CD4-positive, alpha-beta T cell (primary cell): ENCODE results near the gene PLK3. TPM values are rescaled to one million over a fixed set of nuclear protein-coding genes. Genes with fewer than 3 reads are reported as not detected.
"Not testable (repeated sequence)": the region's sequence is repeated elsewhere in the genome, so short reads cannot be mapped to it uniquely, and the experiment has no call there.

Source experiments
- ATAC-seq: fragments of 200-7000 bp; cut with Tn5 transposase; one replicate; pipeline ENCODE4 v1.10.0; 2022; ENCODE audit warnings: mild to moderate bottlenecking; ENCODE audit not compliant: poor library complexity
- CTCF ChIA-PET: fragments of 350-600 bp; sonication (Branson Sonifier 250); formaldehyde crosslinking; loops from one replicate; lab custom pipeline; 2021; ENCODE audit warnings: antibody characterized with exemption, inconsistent platforms; lab: Charles Lee
- POLR2A ChIA-PET: fragments of 350-600 bp; sonication (Branson Sonifier 250); formaldehyde crosslinking; loops from one replicate; lab custom pipeline; 2021; ENCODE audit warnings: antibody characterized with exemption, inconsistent platforms; lab: Charles Lee
- DNase-seq, 14 experiments: peaks; one replicate each; pipeline ENCODE4 v3.0.0-alpha.2; 2013 to 2020; ENCODE audit warnings: mixed read lengths in 2 of 14
- H3K27ac ChIP-seq, 2 donors: one replicate each; pipeline versions ENCODE4 v1.5.1 to v1.7.0; 2013; ENCODE audit warnings: low read length in 2 of 2, low read depth in 1 of 2, mild to moderate bottlenecking in 1 of 2
- H3K27me3 ChIP-seq, 2 experiments: 1 replicate in 1 of 2; 2 replicates in 1 of 2; pipeline versions ENCODE4 v1.6.1 to v1.7.0; 2013; ENCODE audit warnings: low read length in 2 of 2, control low read depth in 1 of 2, mild to moderate bottlenecking in 1 of 2, moderate library complexity in 1 of 2; ENCODE audit not compliant: insufficient read depth in 2 of 2, control insufficient read depth in 1 of 2
- H3K36me3 ChIP-seq: one replicate; pipeline ENCODE4 v1.6.1; 2013; ENCODE audit warnings: low read length, control low read depth; ENCODE audit not compliant: insufficient read depth
- H3K4me1 ChIP-seq: one replicate; pipeline ENCODE4 v1.6.1; 2013; ENCODE audit warnings: low read length, control low read depth; ENCODE audit not compliant: insufficient read depth
- H3K4me3 ChIP-seq: one replicate; pipeline ENCODE4 v1.5.1; 2013; ENCODE audit warnings: mild to moderate bottlenecking, low read length, moderate library complexity
- H3K9me3 ChIP-seq, 2 experiments: 1 replicate in 1 of 2; 2 replicates in 1 of 2; pipeline versions ENCODE4 v1.6.1 to v1.7.0; 2013; ENCODE audit warnings: low read length in 2 of 2, mild to moderate bottlenecking in 2 of 2, control low read depth in 1 of 2, moderate library complexity in 1 of 2; ENCODE audit not compliant: control insufficient read depth in 1 of 2, insufficient read depth in 1 of 2
- H3K27ac Mint-ChIP-seq: one replicate; pipeline ENCODE4 v1.8.0; 2020; ENCODE audit warnings: mixed read lengths
- H3K27me3 Mint-ChIP-seq: one replicate; pipeline ENCODE4 v1.8.0; 2021; ENCODE audit warnings: mixed read lengths
- H3K36me3 Mint-ChIP-seq: one replicate; pipeline ENCODE4 v1.8.0; 2021; ENCODE audit warnings: low read depth, mixed read lengths
- H3K4me1 Mint-ChIP-seq: one replicate; pipeline ENCODE4 v1.8.0; 2021; ENCODE audit warnings: low read depth, mixed read lengths
- H3K4me3 Mint-ChIP-seq: one replicate; pipeline ENCODE4 v1.8.0; 2020; ENCODE audit warnings: mild to moderate bottlenecking, mixed read lengths
- H3K9me3 Mint-ChIP-seq: one replicate; pipeline ENCODE4 v1.8.0; 2020; ENCODE audit warnings: mixed read lengths
- intact Hi-C, 2 experiments: fragments of 100-400 bp; cut with DNase I in 1 of 2; cut with micrococcal nuclease in 1 of 2; formaldehyde crosslinking; loops; one replicate each; pipeline versions ENCODE4 v1.15.1 to v1.9.0; 2023 to 2025; cut with DNase I, micrococcal nuclease
- total RNA-seq, 174 experiments: library from RNA in 2 of 174; stranded (reverse) in 2 of 174; gene quantifications; one replicate each; pipeline ENCODE4 v1.2.3 and lab custom pipeline; 2021 to 2026
- TF ChIP-seq, protein P1 (sequence below): fragments of 200-600 bp; IDR thresholded peaks from one replicate; pipeline ENCODE4 v1.8.0; 2022; ENCODE audit warnings: antibody characterized with exemption, mild to moderate bottlenecking

The PLK3 gene
- total RNA-seq, 2 experiments from 2014 or later: 794 TPM

- H3K36me3 Mint-ChIP-seq: no peaks in the 10 kb centered on the region
- Histone ChIP-seq H3K4me3 (no peak overlapping the region), H3K9me3 (no peaks in the 10 kb centered on the region), H3K27ac (no peak overlapping the region), H3K27me3 (no peaks in the 10 kb centered on the region), H3K4me1 (peaks cover 29% of the 10 kb centered on the region), H3K36me3 (no peaks in the 10 kb centered on the region)
- intact Hi-C loops: loop anchor here (1.0 to 10.0 kb wide), 5 partner anchors 14 to 606 kb away; partner anchors contain the start of genes BEST4 (in 1 of the 2) and DMAP1 (in 1 of the 2)
- H3K4me3 Mint-ChIP-seq: peak overlapping the region; percentile 94
- ChIA-PET POLR2A (interaction anchor here (1.0 to 12.2 kb wide), 12 partner anchors 8 to 865 kb away, joined by 3 to 599 read pairs (median 16); partner anchors contain the start of genes BEST4, BTBD19, DYNLT4 and GPBP1L1), CTCF (interaction anchor here (0.6 to 6.7 kb wide), 5 partner anchors 13 to 37 kb away, joined by 3 to 57 read pairs (median 4); partner anchors contain the start of genes BTBD19, DYNLT4 and PLK3)
- ATAC-seq (no peak), DNase-seq (peak in 1 of 14 experiments; percentile 3)
- TF ChIP-seq, protein P1, sequence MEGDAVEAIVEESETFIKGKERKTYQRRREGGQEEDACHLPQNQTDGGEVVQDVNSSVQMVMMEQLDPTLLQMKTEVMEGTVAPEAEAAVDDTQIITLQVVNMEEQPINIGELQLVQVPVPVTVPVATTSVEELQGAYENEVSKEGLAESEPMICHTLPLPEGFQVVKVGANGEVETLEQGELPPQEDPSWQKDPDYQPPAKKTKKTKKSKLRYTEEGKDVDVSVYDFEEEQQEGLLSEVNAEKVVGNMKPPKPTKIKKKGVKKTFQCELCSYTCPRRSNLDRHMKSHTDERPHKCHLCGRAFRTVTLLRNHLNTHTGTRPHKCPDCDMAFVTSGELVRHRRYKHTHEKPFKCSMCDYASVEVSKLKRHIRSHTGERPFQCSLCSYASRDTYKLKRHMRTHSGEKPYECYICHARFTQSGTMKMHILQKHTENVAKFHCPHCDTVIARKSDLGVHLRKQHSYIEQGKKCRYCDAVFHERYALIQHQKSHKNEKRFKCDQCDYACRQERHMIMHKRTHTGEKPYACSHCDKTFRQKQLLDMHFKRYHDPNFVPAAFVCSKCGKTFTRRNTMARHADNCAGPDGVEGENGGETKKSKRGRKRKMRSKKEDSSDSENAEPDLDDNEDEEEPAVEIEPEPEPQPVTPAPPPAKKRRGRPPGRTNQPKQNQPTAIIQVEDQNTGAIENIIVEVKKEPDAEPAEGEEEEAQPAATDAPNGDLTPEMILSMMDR: no peak
- H3K27ac Mint-ChIP-seq: peak overlapping the region; percentile 100
- H3K4me1 Mint-ChIP-seq: peaks cover 39% of the 10 kb centered on the region
- no peaks in the 10 kb centered on the region for H3K9me3 Mint-ChIP-seq
- H3K27me3 Mint-ChIP-seq: no peaks in the 10 kb centered on the region
Observed at GRCh38 chr1:44821240-44821715, 21.1 kb downstream of the PLK3 start.

DNA sequence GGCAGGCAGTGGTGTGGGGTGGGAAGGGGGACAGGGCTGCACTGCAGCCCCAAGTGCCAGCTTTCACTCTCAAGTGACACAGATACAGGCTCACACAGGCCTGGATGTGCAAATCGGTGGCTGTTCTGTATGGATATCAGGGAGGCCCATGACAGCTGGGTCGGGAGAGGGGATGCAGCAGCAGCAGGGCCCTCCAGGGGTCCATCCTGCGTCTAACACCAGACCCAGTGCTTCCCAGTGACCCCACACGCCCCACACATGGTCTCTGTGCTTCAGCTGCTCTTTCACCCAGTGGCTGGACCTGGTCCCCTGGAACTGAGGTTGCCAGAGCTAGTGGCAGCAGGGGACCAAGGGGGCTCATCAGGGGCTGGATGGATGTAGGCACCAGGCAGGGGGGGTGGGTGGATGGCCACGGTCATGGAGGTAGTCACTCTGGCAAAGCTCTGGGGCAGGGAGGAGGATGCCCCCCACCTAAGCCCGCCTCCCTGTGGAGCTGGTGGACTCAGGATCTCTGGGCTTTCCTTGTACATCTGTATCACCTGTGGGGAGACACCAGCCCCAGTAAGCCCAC, 22.0 kb downstream of the PLK3 start:
- H3K27ac Mint-ChIP-seq: peak overlapping the region; percentile 100

GRCh38 chr1:44822981-44823451, 22.8 kb downstream of the PLK3 start:
- DNase-seq: peak in 1 of 14 experiments; percentile 5
- peaks cover 29% of the 10 kb centered on the region for H3K4me1 Mint-ChIP-seq
- H3K4me3 ChIP-seq: no peak overlapping the region
- no peaks in the 10 kb centered on the region for H3K27me3 Mint-ChIP-seq
- no peaks in the 10 kb centered on the region for H3K9me3 Mint-ChIP-seq
- no peaks in the 10 kb centered on the region for H3K36me3 Mint-ChIP-seq
- CTCF ChIA-PET: interaction anchor here (1.1 to 6.7 kb wide), 3 partner anchors 24 to 37 kb away, joined by 3 to 49 read pairs (median 3); partner anchors contain the start of gene PLK3
- intact Hi-C loops: loop anchor here (5.0 to 10.0 kb wide), 4 partner anchors 36 to 608 kb away; partner anchors contain the start of genes BEST4 (in 1 of the 2) and DMAP1 (in 1 of the 2)
- no peak for ATAC-seq
- no peak overlapping the region for H3K27ac Mint-ChIP-seq
- H3K27ac ChIP-seq: no peak overlapping the region
- H3K4me3 Mint-ChIP-seq: no peak overlapping the region
- no peaks in the 10 kb centered on the region for H3K9me3 ChIP-seq
- peaks cover 33% of the 10 kb centered on the region for H3K4me1 ChIP-seq
- no peaks in the 10 kb centered on the region for H3K36me3 ChIP-seq
- POLR2A ChIA-PET: interaction anchor here (0.9 to 12.2 kb wide), 6 partner anchors 9 to 188 kb away, joined by 3 to 599 read pairs (median 26); partner anchors contain the start of genes BTBD19, DYNLT4, HECTD3 and PLK3
- TF ChIP-seq, protein P1: no peak
- H3K27me3 ChIP-seq: no peaks in the 10 kb centered on the region

More for the DNA sequence above, 22.0 kb downstream of the PLK3 start:
- no peaks in the 10 kb centered on the region for H3K27me3 Mint-ChIP-seq
- peaks cover 33% of the 10 kb centered on the region for H3K4me1 ChIP-seq
- peaks cover 35% of the 10 kb centered on the region for H3K4me1 Mint-ChIP-seq
- no peaks in the 10 kb centered on the region for H3K36me3 Mint-ChIP-seq
- no peaks in the 10 kb centered on the region for H3K27me3 ChIP-seq
- peak in 1 of 14 experiments; percentile 3 for DNase-seq
- no peak for ATAC-seq
- ChIA-PET POLR2A (interaction anchor here (0.9 to 12.2 kb wide), 11 partner anchors 8 to 864 kb away, joined by 3 to 599 read pairs (median 8); partner anchors contain the start of genes BEST4, BTBD19, DYNLT4 and GPBP1L1), CTCF (interaction anchor here (0.8 to 6.7 kb wide), 5 partner anchors 14 to 38 kb away, joined by 3 to 57 read pairs (median 4); partner anchors contain the start of genes BTBD19, DYNLT4 and PLK3)
- H3K9me3 Mint-ChIP-seq: no peaks in the 10 kb centered on the region
- intact Hi-C loops: loop anchor here (5.0 to 10.0 kb wide), 4 partner anchors 35 to 607 kb away; partner anchors contain the start of genes BEST4 (in 1 of the 2) and DMAP1 (in 1 of the 2)
- H3K9me3 ChIP-seq: no peaks in the 10 kb centered on the region
- peak overlapping the region; percentile 77 for H3K4me3 Mint-ChIP-seq
- no peak overlapping the region for H3K27ac ChIP-seq
- H3K36me3 ChIP-seq: no peaks in the 10 kb centered on the region
- no peak overlapping the region for H3K4me3 ChIP-seq
- TF ChIP-seq, protein P1: no peak

GRCh38 chr1:44824392-44824791, 24.2 kb downstream of the PLK3 start:
- H3K27me3 Mint-ChIP-seq, H3K9me3 Mint-ChIP-seq, H3K36me3 Mint-ChIP-seq, H3K9me3 ChIP-seq, ATAC-seq, H3K4me3 Mint-ChIP-seq, H3K4me3 ChIP-seq, H3K36me3 ChIP-seq, H3K27ac Mint-ChIP-seq, DNase-seq, H3K27ac ChIP-seq, CTCF ChIA-PET, H3K27me3 ChIP-seq: not testable (repeated sequence)
- H3K4me1 ChIP-seq: peaks cover 22% of the 10 kb centered on the region
- peaks cover 21% of the 10 kb centered on the region for H3K4me1 Mint-ChIP-seq
- POLR2A ChIA-PET: interaction anchor here (12.2 kb wide), 1 partner anchor 20 kb away, joined by 599 read pairs; the partner anchor contains the start of genes BTBD19, DYNLT4 and PLK3
- intact Hi-C loops: loop anchor here (5.0 to 10.0 kb wide), 4 partner anchors 37 to 610 kb away; partner anchors contain the start of genes BEST4 (in 1 of the 2) and DMAP1 (in 1 of the 2)
